ENCODE data around the gene KIF16B.

KIF16B gene

DNA sequence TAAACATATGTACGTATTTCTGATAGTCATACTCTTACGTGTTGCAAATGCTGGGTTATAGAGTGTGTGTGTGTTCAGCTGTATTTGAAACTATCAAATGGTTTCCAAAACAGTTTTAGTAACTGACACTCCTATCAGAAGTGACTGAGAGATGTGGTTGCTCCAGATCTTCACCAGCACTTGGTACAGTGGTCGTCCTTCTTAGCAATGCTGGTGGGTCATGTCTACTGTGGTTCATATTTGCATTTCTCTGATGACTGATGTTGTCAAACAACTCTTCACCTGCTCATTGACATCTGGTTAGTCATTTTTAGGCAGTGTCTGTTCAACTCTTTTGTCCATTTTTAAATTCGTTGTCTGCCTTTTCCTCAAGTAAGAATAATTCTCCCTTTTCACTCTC, 259.3 kb downstream of the KIF16B start:
- Histone ChIP-seq H3K4me2 (ENCODE audit: low read length) (no peak overlapping the region), H3K9me3 (ENCODE audit: control insufficient read depth, low read length) (no peaks in the 10 kb centered on the region), H3K79me2 (no peaks in the 10 kb centered on the region), H3K4me1 (peaks cover 10% of the 10 kb centered on the region), H3K9ac (no peak overlapping the region), H3K27ac (no peak overlapping the region), H3K4me3 (ENCODE audit: low read depth, low read length) (no peak overlapping the region), H2AFZ (no peak overlapping the region), H3K36me3 (ENCODE audit: control insufficient read depth, insufficient read depth, low read length) (no peaks in the 10 kb centered on the region), H3K27me3 (ENCODE audit: control insufficient read depth, insufficient read depth, low read length) (no peaks in the 10 kb centered on the region)
- TF ChIP-seq, protein P1, sequence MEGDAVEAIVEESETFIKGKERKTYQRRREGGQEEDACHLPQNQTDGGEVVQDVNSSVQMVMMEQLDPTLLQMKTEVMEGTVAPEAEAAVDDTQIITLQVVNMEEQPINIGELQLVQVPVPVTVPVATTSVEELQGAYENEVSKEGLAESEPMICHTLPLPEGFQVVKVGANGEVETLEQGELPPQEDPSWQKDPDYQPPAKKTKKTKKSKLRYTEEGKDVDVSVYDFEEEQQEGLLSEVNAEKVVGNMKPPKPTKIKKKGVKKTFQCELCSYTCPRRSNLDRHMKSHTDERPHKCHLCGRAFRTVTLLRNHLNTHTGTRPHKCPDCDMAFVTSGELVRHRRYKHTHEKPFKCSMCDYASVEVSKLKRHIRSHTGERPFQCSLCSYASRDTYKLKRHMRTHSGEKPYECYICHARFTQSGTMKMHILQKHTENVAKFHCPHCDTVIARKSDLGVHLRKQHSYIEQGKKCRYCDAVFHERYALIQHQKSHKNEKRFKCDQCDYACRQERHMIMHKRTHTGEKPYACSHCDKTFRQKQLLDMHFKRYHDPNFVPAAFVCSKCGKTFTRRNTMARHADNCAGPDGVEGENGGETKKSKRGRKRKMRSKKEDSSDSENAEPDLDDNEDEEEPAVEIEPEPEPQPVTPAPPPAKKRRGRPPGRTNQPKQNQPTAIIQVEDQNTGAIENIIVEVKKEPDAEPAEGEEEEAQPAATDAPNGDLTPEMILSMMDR (IDR thresholded peaks at IDR 0.05) = no peak

DNA sequence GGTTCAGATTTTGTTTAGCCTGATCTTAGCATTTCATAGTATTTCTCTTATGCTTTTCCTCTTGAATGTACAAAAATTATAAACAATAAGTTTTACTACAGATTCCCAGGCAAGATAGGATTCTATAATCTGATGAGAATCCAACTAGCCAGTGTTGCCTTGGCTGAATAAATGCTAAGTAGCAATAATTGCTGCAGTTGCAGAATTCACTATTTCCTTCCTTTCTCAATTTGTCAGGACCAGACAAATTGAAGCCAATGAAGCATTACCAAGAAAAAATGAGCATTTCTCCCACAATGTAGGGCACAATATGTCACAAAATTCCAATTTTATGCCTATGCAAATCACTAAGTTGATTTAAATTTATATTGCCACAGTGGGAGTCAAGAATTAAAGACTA, 260.2 kb downstream of the KIF16B start:
- TF ChIP-seq, protein P1 (IDR thresholded peaks at IDR 0.05) = no peak
- H3K4me1 ChIP-seq = peaks cover 10% of the 10 kb centered on the region
- no peaks in the 10 kb centered on the region for H3K27me3 ChIP-seq (ENCODE audit: control insufficient read depth, insufficient read depth, low read length)

DNA sequence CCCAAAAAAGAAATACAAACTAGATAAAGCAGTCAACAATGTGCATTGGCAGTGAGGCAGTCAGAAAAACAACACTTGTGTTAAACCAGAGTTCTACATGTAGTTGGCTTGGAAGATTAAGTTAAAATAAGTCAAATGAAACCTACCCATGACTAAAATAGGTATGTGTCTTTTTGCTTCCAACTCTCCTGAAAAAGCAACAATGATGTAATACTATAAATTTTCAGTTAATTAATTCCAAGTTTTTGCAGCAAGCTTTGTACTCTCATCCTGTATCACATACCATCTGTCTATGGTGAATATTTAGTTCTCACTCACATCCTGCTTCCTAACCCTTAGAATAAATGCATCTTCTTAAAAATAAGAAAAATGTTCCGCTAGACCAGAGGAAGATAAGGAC, 261.5 kb downstream of the KIF16B start:
- TF ChIP-seq, protein P1 (IDR thresholded peaks at IDR 0.05) = no peak
- Histone ChIP-seq H3K4me1 (peaks cover 10% of the 10 kb centered on the region), H3K9me3 (ENCODE audit: control insufficient read depth, low read length) (no peaks in the 10 kb centered on the region), H3K4me2 (ENCODE audit: low read length) (no peak overlapping the region), H3K36me3 (ENCODE audit: control insufficient read depth, insufficient read depth, low read length) (no peaks in the 10 kb centered on the region), H2AFZ (no peak overlapping the region), H3K79me2 (no peaks in the 10 kb centered on the region), H3K27me3 (ENCODE audit: control insufficient read depth, insufficient read depth, low read length) (no peaks in the 10 kb centered on the region), H3K4me3 (ENCODE audit: low read depth, low read length) (no peak overlapping the region), H3K9ac (no peak overlapping the region), H3K27ac (no peak overlapping the region)

More for the DNA sequence above, 260.2 kb downstream of the KIF16B start:
- Histone ChIP-seq H2AFZ (no peak overlapping the region), H3K27ac (no peak overlapping the region), H3K4me2 (ENCODE audit: low read length) (no peak overlapping the region), H3K9me3 (ENCODE audit: control insufficient read depth, low read length) (no peaks in the 10 kb centered on the region), H3K4me3 (ENCODE audit: low read depth, low read length) (no peak overlapping the region), H3K36me3 (ENCODE audit: control insufficient read depth, insufficient read depth, low read length) (no peaks in the 10 kb centered on the region), H3K9ac (no peak overlapping the region), H3K79me2 (no peaks in the 10 kb centered on the region)

DNA sequence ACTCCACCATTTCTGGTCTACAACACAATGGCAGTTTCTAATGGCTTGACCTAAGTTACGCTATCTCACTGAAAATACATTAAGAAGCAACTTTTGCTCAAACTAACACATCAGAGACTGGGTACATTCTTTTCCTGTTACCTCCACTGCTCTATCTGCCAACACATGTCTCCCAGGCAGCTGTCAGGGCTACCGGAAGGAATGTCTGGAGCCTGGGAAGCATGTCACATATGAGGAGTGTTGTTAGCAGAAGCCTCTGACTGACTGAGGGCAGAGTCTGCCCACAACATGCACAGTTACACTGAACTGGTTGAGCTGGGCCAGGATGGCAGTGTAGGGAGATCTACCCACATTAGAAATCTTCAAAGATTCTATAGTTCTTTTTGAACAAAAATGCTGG, 264.5 kb downstream of the KIF16B start:
- Histone ChIP-seq H3K4me3 (ENCODE audit: low read depth, low read length) (no peak overlapping the region), H3K9ac (no peak overlapping the region)

DNA sequence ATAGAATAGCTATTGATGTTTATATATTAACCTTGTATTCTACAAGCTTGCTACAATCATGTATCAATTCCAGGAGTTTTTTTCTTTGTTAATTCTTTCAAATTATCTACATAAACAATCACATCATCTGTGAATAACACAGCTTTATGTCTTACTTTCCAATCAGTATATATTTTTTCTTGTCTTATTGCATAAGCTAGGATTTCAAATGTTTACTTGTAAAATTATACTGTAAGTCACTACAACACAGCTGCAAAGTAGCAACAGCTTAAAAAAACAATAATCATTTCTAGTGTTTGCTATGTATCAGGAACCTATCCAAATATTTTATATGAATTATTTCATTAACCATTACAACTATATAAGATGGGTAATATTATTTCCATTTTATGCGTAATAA, 270.4 kb downstream of the KIF16B start:
- Histone ChIP-seq H3K9me3 (ENCODE audit: control insufficient read depth, low read length) (no peaks in the 10 kb centered on the region), H3K36me3 (ENCODE audit: control insufficient read depth, insufficient read depth, low read length) (no peaks in the 10 kb centered on the region), H3K9ac (no peak overlapping the region), H2AFZ (no peak overlapping the region), H3K4me3 (ENCODE audit: low read depth, low read length) (no peak overlapping the region), H3K4me2 (ENCODE audit: low read length) (no peak overlapping the region), H3K27me3 (ENCODE audit: control insufficient read depth, insufficient read depth, low read length) (no peaks in the 10 kb centered on the region), H3K79me2 (no peaks in the 10 kb centered on the region), H3K4me1 (no peaks in the 10 kb centered on the region), H3K27ac (no peak overlapping the region)
- TF ChIP-seq, protein P1 (IDR thresholded peaks at IDR 0.05) = no peak

More for the DNA sequence above, 264.5 kb downstream of the KIF16B start:
- H3K9me3 ChIP-seq (ENCODE audit: control insufficient read depth, low read length) = no peaks in the 10 kb centered on the region
- no peak overlapping the region for H2AFZ ChIP-seq
- H3K4me1 ChIP-seq = peaks cover 10% of the 10 kb centered on the region
- no peaks in the 10 kb centered on the region for H3K27me3 ChIP-seq (ENCODE audit: control insufficient read depth, insufficient read depth, low read length)
- H3K36me3 ChIP-seq (ENCODE audit: control insufficient read depth, insufficient read depth, low read length) = no peaks in the 10 kb centered on the region
- H3K4me2 ChIP-seq (ENCODE audit: low read length) = no peak overlapping the region
- no peaks in the 10 kb centered on the region for H3K79me2 ChIP-seq
- TF ChIP-seq, protein P1 (IDR thresholded peaks at IDR 0.05) = no peak
- no peak overlapping the region for H3K27ac ChIP-seq

All from parathyroid adenoma (tissue), 2 donors.